ENCODE data around the gene NUP210.
"Not testable (repeated sequence)": the region's sequence is repeated elsewhere in the genome, so short reads cannot be mapped to it uniquely, and the experiment has no call there.

Gene NUP210

DNA sequence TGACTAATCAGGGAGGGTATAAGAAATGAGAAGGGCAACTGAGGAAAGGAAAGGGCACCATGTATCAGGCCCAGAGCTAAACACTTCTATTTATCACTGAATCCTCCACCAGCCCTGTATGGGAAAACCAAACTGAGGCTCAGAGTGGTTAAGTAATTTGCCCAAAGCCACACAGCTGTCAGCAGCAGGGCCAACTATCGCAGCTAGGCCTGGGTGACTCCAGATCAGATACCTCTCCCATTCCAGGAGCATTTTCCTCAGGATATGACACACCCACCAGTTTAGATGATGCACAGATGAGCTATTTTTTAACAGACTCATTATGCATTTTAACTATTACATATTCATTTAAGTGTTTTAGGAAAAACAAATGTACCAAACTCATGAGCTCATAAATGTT is 14.5 kb downstream of the NUP210 start:
- DNase-seq = no peak

DNA sequence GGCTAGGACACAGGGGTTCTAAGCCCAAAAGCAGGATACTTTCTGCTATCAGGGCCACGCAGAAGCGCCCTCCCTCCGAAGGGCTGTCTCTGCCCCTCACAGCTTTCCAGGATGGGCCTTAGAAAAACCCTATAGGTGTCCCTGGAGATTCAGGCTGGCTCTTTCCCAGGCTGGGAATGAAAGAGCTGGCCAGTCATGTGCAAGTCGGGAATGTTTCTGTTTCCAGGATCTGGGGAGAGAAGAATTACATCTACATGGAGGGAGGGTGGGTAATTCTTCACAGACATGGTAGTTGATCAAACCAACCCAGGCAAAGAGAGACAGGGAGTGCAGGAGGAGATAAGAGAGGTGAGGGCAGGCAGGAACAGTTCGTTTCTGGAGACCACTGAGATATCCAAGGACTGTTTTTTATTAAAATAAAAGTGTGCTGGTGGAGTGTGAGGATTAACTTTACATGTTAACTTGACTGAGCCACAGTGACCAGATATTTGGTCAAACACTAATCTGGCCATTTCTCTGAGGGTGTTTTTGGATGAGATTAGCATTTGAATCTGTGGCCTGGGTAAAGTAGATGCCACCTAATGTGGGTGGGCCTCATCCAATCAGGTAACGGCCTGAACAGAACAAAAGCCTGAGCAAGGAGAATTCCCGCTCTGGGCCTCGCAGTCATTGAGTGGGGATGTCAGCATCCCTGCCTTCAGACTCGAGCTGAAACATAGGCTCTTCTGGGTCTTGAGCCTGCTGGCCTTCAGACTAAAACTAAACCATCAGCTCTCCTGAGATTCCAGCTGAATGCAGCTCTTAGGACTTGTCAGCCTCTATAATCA is 15.3 kb downstream of the NUP210 start:
- no peak for DNase-seq

GRCh38 chr3:13403847-13404246 is 16.3 kb downstream of the NUP210 start:
- no peak for DNase-seq

DNA sequence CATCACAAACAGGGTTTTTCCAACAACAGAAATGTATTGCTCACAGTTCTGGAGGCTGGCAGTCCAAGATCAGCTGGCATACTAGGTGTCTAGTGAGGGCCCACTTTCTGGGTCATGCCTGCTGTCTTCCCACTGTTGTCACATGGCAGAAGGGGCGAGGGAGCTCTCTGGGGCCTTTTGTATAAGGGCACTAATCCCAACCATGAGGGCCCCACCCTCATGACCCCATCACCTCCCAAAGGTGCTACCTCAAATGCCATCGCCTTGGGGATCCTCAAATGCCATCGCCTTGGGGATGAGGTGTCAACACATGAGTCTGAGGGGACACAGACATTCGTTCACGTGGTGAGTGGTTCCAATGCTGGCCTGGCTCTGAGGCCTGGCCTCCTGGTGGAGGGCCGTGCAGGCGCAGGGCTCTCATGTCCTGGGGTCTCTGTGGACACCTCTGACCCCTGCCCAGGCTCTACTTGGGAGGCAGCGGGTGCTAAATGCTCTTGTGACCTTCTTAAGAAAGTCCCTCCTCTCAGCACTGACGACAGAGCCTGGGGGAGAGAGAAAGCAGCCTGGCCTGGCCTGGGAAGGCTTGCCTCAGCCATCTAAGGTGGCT is 16.8 kb downstream of the NUP210 start:
- DNase-seq = no peak

DNA sequence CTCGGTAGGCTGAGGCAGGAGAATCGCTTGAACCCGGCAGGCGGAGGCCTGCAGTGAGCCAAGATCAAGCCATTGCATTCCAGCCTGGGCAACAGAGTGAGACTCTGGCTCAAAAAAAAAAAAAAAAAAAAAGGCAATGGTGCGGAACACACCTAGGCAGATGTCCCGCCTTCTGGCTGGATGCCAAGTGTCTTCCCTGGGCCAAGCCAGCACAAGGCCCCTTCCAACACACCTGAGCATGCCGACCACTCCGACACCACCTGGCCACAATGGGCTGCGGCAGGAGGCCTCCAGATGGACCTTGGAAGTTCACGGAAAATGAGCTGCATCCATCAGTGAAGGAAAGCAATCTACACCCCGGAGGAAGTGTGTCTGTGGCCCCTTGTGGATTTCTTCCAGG is 19.0 kb downstream of the NUP210 start:
- no peak for DNase-seq

- DNase-seq = no peak
Observed at GRCh38 chr3:13400114-13400673, 19.9 kb downstream of the NUP210 start.

DNA sequence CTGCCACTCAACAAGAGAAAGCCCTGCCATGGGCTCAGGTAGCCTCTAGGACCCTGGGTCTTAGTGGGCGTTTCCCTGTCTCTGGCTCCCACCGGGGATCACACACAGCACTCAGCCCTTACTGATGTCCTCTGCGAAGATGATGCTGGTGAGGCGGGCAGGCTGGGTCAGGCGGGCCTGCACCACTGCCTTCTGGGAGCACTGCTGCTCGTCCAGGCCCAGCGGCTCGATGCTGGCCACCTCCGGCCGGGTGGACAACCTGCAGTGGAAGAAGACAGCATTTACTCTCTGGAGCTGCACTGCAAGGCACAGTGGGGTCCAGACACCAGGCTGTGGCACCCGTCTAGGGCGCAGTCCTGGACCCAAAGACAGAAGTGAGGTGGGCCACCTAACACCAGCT is 20.5 kb downstream of the NUP210 start:
- no peak for DNase-seq

GRCh38 chr3:13397316-13397715 is 22.8 kb downstream of the NUP210 start:
- DNase-seq = no peak

- no peak for DNase-seq
Observed at GRCh38 chr3:13394363-13394762, 25.8 kb downstream of the NUP210 start.

GRCh38 chr3:13393427-13394360 is 26.4 kb downstream of the NUP210 start:
- no peak for DNase-seq

DNA sequence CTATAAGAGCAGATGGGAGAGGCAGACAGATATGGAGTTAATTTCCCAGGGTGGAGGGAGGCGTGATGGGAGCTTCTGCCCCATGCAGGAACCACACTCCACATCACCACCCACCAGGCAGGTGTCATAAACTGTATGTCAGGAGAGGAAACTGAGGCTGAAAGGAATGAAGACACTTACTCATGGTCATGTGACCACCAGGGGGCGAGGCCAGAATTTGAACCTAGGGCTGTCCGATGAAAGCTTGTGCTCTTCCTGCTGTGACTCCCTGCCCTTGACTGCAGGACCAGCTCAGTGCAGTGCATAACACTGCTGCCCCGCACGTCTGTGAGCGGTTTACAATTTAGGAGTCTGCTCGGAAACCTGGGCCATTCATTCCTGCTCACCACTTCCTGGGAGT is 28.8 kb downstream of the NUP210 start:
- DNase-seq = no peak

DNA sequence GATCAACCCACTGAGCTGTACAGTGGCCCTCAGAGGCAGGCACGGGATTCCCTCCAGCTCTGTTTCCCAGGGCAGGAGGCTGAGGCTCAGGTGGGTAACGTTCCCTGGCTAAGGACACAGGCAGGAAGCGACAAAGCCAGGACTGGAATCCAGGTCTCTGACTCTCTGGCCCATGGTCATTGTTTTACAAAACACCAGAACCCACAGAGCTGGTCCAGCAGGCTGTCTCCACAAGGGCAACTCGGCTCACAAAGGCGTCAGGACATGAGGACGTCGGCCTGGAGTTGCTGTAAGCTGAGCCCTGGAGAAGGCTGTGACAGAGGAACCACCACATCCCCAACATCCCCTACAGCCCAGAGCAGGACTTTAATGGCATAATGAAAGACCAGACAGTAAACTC is 30.7 kb downstream of the NUP210 start:
- DNase-seq = no peak

DNA sequence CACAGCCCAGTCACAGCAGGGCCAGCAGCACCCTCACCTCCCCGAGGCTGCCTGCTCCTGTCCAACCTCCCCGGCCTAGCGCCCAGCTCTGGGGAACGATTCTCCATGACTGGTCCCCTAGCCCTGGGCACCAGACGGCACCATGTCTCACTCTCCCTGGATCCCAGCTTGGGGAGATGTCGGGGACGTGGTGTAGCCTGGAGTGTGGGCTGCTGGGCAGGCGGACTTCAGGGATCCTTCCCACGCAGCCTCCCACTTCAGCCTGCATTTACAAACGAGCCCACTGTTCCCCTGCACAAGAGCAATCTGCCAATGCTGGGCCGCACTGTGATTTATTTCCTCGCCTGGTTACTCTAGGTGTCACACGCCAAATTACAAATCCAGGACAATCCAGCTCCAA is 31.3 kb downstream of the NUP210 start:
- DNase-seq = no peak

- DNase-seq = no peak
Observed at GRCh38 chr3:13385373-13385965, 34.7 kb downstream of the NUP210 start.

- no peak for DNase-seq
Observed at GRCh38 chr3:13380971-13381370, 39.2 kb downstream of the NUP210 start.

DNA sequence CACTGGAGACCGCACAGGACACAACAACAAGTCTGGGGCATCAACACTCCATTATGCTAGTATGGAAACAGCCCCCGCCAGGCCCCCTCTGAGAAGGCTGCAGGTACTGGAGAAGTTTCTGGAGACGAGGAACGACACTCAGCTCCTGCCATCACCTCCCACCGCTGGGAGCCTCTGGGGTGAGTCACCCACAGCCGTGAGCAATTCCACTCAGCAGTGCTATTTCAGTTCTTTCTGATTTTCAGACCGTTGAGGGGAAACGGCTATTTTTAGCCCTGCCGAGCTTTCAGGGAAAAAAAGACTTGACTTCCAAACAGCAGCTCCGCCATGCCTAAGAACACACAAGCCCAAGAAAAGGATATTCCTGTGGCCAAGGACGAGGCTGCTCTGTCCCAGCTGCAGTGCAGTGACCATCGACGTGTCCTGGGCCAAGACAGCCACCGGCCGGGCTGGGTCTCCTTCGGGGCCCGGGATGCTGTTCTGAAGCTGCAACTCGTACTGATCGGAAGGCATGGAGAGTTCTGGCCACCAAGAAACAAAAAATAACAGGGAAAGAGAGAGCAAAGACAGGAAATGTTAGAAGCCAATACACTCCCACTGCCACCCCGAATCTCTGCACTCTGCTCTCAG is 40.8 kb downstream of the NUP210 start:
- DNase-seq = no peak

GRCh38 chr3:13378155-13378554 is 42.0 kb downstream of the NUP210 start:
- no peak for DNase-seq

GRCh38 chr3:13377741-13378140 is 42.4 kb downstream of the NUP210 start:
- DNase-seq = not testable (repeated sequence)

DNA sequence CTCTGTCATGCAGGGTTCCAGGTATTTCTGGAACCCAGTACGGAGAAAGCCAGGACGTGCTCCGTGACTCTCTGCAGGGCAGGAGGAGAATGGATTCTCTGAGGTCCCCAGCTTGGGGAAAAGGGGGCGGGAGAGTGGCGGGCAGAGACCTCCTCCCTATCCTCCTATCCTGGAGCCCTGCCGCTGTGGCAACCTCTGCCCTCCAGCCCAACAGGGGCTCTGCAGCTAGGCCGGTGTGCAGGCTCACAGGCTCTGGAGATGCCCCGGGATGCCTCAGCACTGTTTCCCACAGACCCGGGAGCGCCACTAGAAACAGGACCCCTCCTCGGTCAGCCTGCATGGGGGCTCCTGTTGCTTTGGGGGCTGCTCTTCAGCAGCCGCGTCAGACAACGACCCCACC is 43.1 kb downstream of the NUP210 start:
- no peak for DNase-seq

- no peak for DNase-seq
Observed at GRCh38 chr3:13376091-13376490, 44.0 kb downstream of the NUP210 start.

DNA sequence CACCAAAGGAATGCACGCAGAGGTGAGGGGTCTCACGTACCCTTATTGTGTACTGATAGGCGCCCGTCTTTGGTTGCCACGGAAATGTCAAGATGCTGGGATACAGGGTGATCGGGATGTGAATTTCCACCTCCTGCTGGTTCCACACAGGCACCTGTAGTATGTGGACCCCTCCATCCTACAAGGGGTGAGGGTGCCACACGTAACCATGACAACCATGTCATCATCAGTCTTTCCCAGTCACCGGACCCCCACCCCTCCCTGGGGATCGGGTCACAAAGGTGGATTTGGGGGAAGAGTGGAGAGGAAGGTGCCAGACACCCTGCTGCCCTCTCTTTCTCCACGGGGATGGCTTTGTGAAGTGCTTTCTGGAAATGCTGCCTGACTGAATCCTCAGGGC is 44.7 kb downstream of the NUP210 start:
- no peak for DNase-seq

DNA sequence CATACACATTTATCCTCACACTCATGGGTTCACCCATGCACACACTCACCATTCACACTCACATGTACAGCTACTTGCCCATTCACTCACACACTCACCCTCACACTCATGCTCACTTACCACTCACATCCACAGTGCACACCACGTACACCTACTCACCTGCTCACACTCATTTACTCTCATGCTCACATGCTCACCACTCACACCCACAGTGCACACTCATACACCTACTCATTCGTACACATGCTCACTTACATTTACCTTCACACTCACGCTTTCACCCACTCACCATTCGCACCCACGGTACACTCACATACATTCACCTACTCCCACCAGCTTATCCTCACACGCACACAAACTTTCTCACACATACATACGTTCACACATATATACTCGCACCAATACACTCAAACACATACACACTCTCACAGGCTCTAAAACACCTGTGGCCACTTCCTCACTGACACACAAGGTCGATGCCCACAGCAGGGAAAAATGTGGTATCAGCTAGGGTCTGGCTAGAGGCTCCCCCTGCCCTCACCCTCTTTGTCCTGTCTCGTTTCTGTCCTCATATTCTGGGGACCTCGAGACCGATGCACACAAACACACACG is 46.0 kb downstream of the NUP210 start:
- DNase-seq = no peak
